Hepatocyte (in vitro differentiated cells): ENCODE measurements around the gene RABEP2. TPM values are rescaled to one million over a fixed set of nuclear protein-coding genes. Genes with fewer than 3 reads are reported as not detected.

ENCODE experiments used
- DNase-seq: peaks from one replicate; pipeline ENCODE4 v3.0.0-alpha.2; 2016; ENCODE audit warnings: low spot score
- H2AFZ ChIP-seq: fragments of 200-600 bp; sonication (generic); 2 replicates; pipeline ENCODE4 v1.6.0; 2016; ENCODE audit warnings: antibody characterized with exemption, mild to moderate bottlenecking
- H3K27ac ChIP-seq: fragments of 200-600 bp; sonication (generic); 2 replicates; pipeline ENCODE4 v1.5.1; 2016; ENCODE audit warnings: mild to moderate bottlenecking
- H3K27me3 ChIP-seq: fragments of 200-600 bp; sonication (generic); 2 replicates; pipeline ENCODE4 v1.6.1; 2016
- H3K36me3 ChIP-seq: fragments of 200-600 bp; sonication (generic); replicated peaks from 2 replicates; pipeline ENCODE4 v1.5.1; 2016; ENCODE audit warnings: low read depth; ENCODE audit not compliant: insufficient read depth
- H3K4me1 ChIP-seq: fragments of 200-600 bp; sonication (generic); 2 replicates; pipeline ENCODE4 v1.5.1; 2016; ENCODE audit warnings: mild to moderate bottlenecking, moderate library complexity; ENCODE audit not compliant: insufficient read depth
- H3K4me2 ChIP-seq: fragments of 200-600 bp; sonication (generic); 2 replicates; pipeline ENCODE4 v1.6.0; 2016
- H3K4me3 ChIP-seq: fragments of 200-600 bp; sonication (generic); 2 replicates; pipeline ENCODE4 v1.5.1; 2016; ENCODE audit warnings: mild to moderate bottlenecking
- H3K79me2 ChIP-seq: fragments of 200-600 bp; sonication (generic); 2 replicates; pipeline ENCODE4 v1.6.0; 2017; ENCODE audit warnings: mild to moderate bottlenecking
- H3K9me2 ChIP-seq: fragments of 200-600 bp; sonication (generic); replicated peaks from 2 replicates; pipeline ENCODE4 v1.6.0; 2017; ENCODE audit warnings: mild to moderate bottlenecking; ENCODE audit not compliant: insufficient read depth
- H3K9me3 ChIP-seq: fragments of 200-600 bp; sonication (generic); 2 replicates; pipeline ENCODE4 v1.5.1; 2016; ENCODE audit warnings: low read depth, mild to moderate bottlenecking
- H4K20me1 ChIP-seq: fragments of 200-600 bp; sonication (generic); 2 replicates; pipeline ENCODE4 v1.6.0; 2016; ENCODE audit warnings: mild to moderate bottlenecking; ENCODE audit not compliant: insufficient read depth, poor library complexity, severe bottlenecking
- EZH2 ChIP-seq: fragments of 200-600 bp; sonication (generic); IDR thresholded peaks from 2 replicates; pipeline ENCODE4 v1.6.1; 2016; ENCODE audit warnings: antibody characterized with exemption, mild to moderate bottlenecking, borderline replicate concordance
- EZH2phosphoT487 ChIP-seq: fragments of 200-600 bp; sonication (generic); IDR thresholded peaks from one replicate; pipeline ENCODE4 v1.6.1; 2018; ENCODE audit warnings: antibody characterized with exemption, mild to moderate bottlenecking, low read depth, moderate library complexity; ENCODE audit not compliant: unreplicated experiment, severe bottlenecking
- WGBS: methylation state at CpG from one replicate; pipeline ENCODE4 v1.1.6; 2016; ENCODE audit warnings: low lambda C conversion rate; ENCODE audit errors: missing lambda C conversion rate; 5-methylcytosine and 5-hydroxymethylcytosine counted together
- polyA plus RNA-seq: library from polyadenylated mRNA; unstranded; fragments of >200 nt; fragmentation: Nextera tagmentation; extraction: Ambion mirVana; gene quantifications from 2 replicates; pipeline ENCODE4 v1.2.1, GENCODE V29; 2016
- total RNA-seq: library from RNA; depleted of rRNA; stranded (reverse); fragments of >200 nt; gene quantifications from 2 replicates; pipeline ENCODE4 v1.2.3, GENCODE V29; 2014
- TF ChIP-seq, protein P1 (sequence below): fragments of 200-600 bp; sonication (generic); IDR thresholded peaks from 2 replicates; pipeline ENCODE4 v1.5.1; 2016; ENCODE audit warnings: antibody characterized with exemption, mild to moderate bottlenecking; ENCODE audit not compliant: poor library complexity

Gene RABEP2
- total and polyA plus RNA-seq, 2 experiments from 2014 or later: 30.3 to 37.2 TPM

DNA sequence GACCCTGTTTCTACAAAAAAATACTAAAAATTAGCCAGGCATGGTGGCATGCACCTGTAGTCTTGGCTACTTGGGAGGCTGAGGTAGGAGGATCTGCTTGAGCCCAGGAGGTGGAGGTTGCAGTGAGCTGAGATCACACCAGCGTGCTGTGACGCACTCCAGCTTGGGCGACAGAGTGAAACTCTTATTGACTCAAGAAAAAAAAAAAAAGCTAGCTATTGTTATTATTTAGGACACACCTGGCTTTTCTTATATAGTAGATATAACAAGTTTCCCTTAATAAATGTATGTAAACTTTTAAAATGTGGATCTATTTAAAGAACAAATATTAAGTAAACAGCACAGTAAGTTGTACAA, 1.8 kb downstream of the RABEP2 start:
- Histone ChIP-seq H2AFZ (no peak overlapping the region), H3K4me3 (no peak overlapping the region), H4K20me1 (no peaks in the 10 kb centered on the region), H3K4me1 (no peaks in the 10 kb centered on the region), H3K36me3 (no peaks in the 10 kb centered on the region), H3K27ac (peak overlapping the region; percentile 65), H3K27me3 (no peaks in the 10 kb centered on the region), H3K9me3 (no peaks in the 10 kb centered on the region), H3K79me2 (peaks cover 13% of the 10 kb centered on the region), H3K4me2 (peak overlapping the region; percentile 81), H3K9me2 (no peaks in the 10 kb centered on the region)
- TF ChIP-seq EZH2 (no peak), EZH2phosphoT487 (no peak)
- TF ChIP-seq, protein P1, sequence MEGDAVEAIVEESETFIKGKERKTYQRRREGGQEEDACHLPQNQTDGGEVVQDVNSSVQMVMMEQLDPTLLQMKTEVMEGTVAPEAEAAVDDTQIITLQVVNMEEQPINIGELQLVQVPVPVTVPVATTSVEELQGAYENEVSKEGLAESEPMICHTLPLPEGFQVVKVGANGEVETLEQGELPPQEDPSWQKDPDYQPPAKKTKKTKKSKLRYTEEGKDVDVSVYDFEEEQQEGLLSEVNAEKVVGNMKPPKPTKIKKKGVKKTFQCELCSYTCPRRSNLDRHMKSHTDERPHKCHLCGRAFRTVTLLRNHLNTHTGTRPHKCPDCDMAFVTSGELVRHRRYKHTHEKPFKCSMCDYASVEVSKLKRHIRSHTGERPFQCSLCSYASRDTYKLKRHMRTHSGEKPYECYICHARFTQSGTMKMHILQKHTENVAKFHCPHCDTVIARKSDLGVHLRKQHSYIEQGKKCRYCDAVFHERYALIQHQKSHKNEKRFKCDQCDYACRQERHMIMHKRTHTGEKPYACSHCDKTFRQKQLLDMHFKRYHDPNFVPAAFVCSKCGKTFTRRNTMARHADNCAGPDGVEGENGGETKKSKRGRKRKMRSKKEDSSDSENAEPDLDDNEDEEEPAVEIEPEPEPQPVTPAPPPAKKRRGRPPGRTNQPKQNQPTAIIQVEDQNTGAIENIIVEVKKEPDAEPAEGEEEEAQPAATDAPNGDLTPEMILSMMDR: no peak
- no peak for DNase-seq
- WGBS: 92% methylated on average over 3 of the region's 3 CpGs

DNA sequence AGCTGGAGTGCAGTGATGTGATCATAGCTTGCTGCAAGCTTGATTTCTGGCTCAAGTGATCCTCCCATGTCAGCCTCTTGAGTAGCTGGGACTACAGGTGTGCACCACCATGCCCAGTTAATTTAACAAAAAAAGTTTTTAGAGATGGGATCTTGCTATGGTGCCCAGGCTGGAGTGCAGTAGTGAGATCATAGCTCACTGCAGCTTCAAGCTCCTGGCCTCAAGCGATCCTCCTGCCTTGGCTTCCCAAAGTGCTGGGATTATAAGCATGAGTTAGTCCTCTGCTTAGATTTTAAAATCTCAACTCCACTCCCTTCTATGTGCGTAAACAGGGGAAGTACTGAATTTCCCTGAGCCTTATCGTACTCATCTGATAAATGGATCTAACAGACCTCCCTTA, 6.3 kb downstream of the RABEP2 start:
- TF ChIP-seq, protein P1: no peak
- no peak for TF ChIP-seq EZH2phosphoT487
- TF ChIP-seq EZH2: no peak
- Histone ChIP-seq H3K9me2 (no peaks in the 10 kb centered on the region), H2AFZ (no peak overlapping the region), H3K36me3 (no peaks in the 10 kb centered on the region), H3K27ac (no peak overlapping the region), H3K9me3 (no peaks in the 10 kb centered on the region), H3K4me2 (no peak overlapping the region), H3K79me2 (peaks cover 13% of the 10 kb centered on the region), H3K27me3 (no peaks in the 10 kb centered on the region), H3K4me3 (no peak overlapping the region), H3K4me1 (no peaks in the 10 kb centered on the region), H4K20me1 (no peaks in the 10 kb centered on the region)
- WGBS: 95% methylated on average over 3 of the region's 3 CpGs
- no peak for DNase-seq

DNA sequence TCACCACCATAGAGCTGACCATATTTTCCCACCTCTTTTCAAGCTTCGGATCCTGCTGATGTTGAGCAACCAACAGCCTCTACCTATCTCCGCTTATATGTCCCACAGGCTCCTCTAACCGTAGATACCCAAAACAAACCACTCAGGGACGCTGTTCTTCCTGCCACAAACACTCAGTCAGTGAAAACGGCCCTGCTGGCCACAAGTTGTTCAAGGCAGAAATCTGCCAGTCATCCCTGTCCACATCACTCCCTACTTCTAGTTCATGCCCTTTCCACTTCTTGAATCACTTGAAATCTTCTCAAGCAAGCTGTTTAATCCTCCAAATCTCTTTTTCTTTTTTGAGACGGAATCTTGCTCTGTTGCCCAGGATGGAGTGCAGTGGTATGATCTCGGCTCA, 7.9 kb downstream of the RABEP2 start:
- Histone ChIP-seq H4K20me1 (no peaks in the 10 kb centered on the region), H3K4me3 (no peak overlapping the region), H3K9me2 (no peaks in the 10 kb centered on the region), H2AFZ (no peak overlapping the region), H3K36me3 (no peaks in the 10 kb centered on the region), H3K4me1 (no peaks in the 10 kb centered on the region), H3K27ac (no peak overlapping the region), H3K4me2 (no peak overlapping the region), H3K27me3 (no peaks in the 10 kb centered on the region), H3K79me2 (peaks cover 6% of the 10 kb centered on the region), H3K9me3 (no peaks in the 10 kb centered on the region)
- no peak for DNase-seq
- WGBS: 95% methylated on average over 7 of the region's 7 CpGs
- TF ChIP-seq EZH2phosphoT487: no peak

GRCh38 chr16:28915181-28915580, 9.9 kb downstream of the RABEP2 start:
- H3K4me3 ChIP-seq: no peak overlapping the region
- no peaks in the 10 kb centered on the region for H3K79me2 ChIP-seq
- H3K36me3 ChIP-seq: no peaks in the 10 kb centered on the region
- DNase-seq: no peak
- TF ChIP-seq EZH2: no peak
- TF ChIP-seq, protein P1: no peak
- no peak for TF ChIP-seq EZH2phosphoT487
- no peaks in the 10 kb centered on the region for H3K4me1 ChIP-seq
- H3K9me3 ChIP-seq: no peaks in the 10 kb centered on the region
- H3K4me2 ChIP-seq: no peak overlapping the region
- no peak overlapping the region for H2AFZ ChIP-seq
- H3K27me3 ChIP-seq: no peaks in the 10 kb centered on the region
- no peaks in the 10 kb centered on the region for H3K9me2 ChIP-seq
- H4K20me1 ChIP-seq: no peaks in the 10 kb centered on the region
- H3K27ac ChIP-seq: no peak overlapping the region
